ENCODE data around the gene KCNIP4. TPM values are rescaled to one million over a fixed set of nuclear protein-coding genes. Genes with fewer than 3 reads are reported as not detected.

Gene KCNIP4
- total and polyA plus RNA-seq, 9 of the 15 experiments (the other 6 are each of a cell fraction or from before 2014, with no cell fraction given), result 0.25 to 0.41 TPM; not detected in 7

GRCh38 chr4:21697583-21697982 lies 251.0 kb downstream of the KCNIP4 start:
- 2% methylated on average over 10 of the region's 10 CpGs for WGBS (ENCODE audit: insufficient coverage, low coverage, missing lambda C conversion rate)
- Histone ChIP-seq H3K9ac (ENCODE audit: insufficient read depth in 1 of 2, low read depth in 2 of 2, low read length in 2 of 2) (no peak overlapping the region), H3K4me3 (no peak overlapping the region), H3K36me3 (ENCODE audit: control insufficient read depth, insufficient read depth, low read length) (no peaks in the 10 kb centered on the region), H3K4me1 (replicated peaks in 1 of 2; ENCODE audit: control insufficient read depth in 2 of 2, insufficient read depth in 2 of 2, low read length in 2 of 2) (no peaks in the 10 kb centered on the region), H3K27ac (ENCODE audit: extremely low read depth, low read depth, low read length) (no peak overlapping the region), H4K20me1 (replicated peaks; ENCODE audit: control insufficient read depth, insufficient read depth, low read length) (no peaks in the 10 kb centered on the region), H3K9me1 (ENCODE audit: control insufficient read depth, insufficient read depth, low read length) (no peaks in the 10 kb centered on the region), H2AFZ (ENCODE audit: low read depth, low read length) (no peak overlapping the region), H3K79me2 (ENCODE audit: control insufficient read depth, insufficient read depth, low read length) (no peaks in the 10 kb centered on the region), H3K4me2 (ENCODE audit: insufficient read depth, low read length) (no peak overlapping the region), H3K27me3 (ENCODE audit: control insufficient read depth in 2 of 2, insufficient read depth in 2 of 2, low read length in 2 of 2) (no peaks in the 10 kb centered on the region), H3K9me3 (replicated peaks; ENCODE audit: control insufficient read depth, insufficient read depth, low read depth, low read length) (no peaks in the 10 kb centered on the region; the same call in 1 of the 2 replicates)
- POLR2A ChIA-PET, result no interaction called here
- CTCF ChIA-PET (ENCODE audit: low intra/inter-chr PET ratio), result interaction anchor here (0.5 kb wide), 1 partner anchor 797 kb away, joined by 4 read pairs; no protein-coding TSS in a partner anchor
- intact Hi-C loops (cut with micrococcal nuclease) (no loop called here), in situ Hi-C loops (cut with MboI) (no loop called here)
- BruUV-seq (replicated peaks), result no TSS peak
- FAIRE-seq (no peak), DNase-seq (ENCODE audit: extremely low read depth in 1 of 4, low spot score in 3 of 4) (no peak), ATAC-seq (no peak)
- TF ChIP-seq ZFP91 (CRISPR knock-in tag; IDR thresholded peaks at IDR 0.05) (no peak), KDM5B (IDR thresholded peaks at IDR 0.05; ENCODE audit: insufficient replicate concordance, low read depth, low read length) (no peak), HLTF (IDR thresholded peaks at IDR 0.05) (no peak), ZSCAN32 (CRISPR knock-in tag; IDR thresholded peaks at IDR 0.05) (no peak), ZNF224 (CRISPR knock-in tag; IDR thresholded peaks at IDR 0.05) (no peak), ZFP1 (CRISPR knock-in tag; IDR thresholded peaks at IDR 0.05) (no peak), TAF1 (IDR thresholded peaks at IDR 0.05; ENCODE audit: control insufficient read depth, extremely low read depth, insufficient read depth, low read length, severe bottlenecking) (no peak), ZNF311 (CRISPR knock-in tag; IDR thresholded peaks at IDR 0.05) (no peak), BRF2 (IDR thresholded peaks at IDR 0.05; ENCODE audit: borderline replicate concordance, insufficient read depth, insufficient read length) (no peak), ZNF785 (CRISPR knock-in tag; IDR thresholded peaks at IDR 0.05) (no peak), MTF1 (CRISPR knock-in tag; IDR thresholded peaks at IDR 0.05; ENCODE audit: borderline replicate concordance) (no peak), POLR3A (IDR thresholded peaks at IDR 0.05; ENCODE audit: borderline replicate concordance, extremely low read depth, insufficient read depth, insufficient read length) (no peak), ZNF586 (CRISPR knock-in tag; conservative IDR thresholded peaks at IDR 0.05) (no peak), SLC30A9 (CRISPR knock-in tag; IDR thresholded peaks at IDR 0.05) (no peak), MAFF (IDR thresholded peaks at IDR 0.05; ENCODE audit: low read length) (no peak), CEBPB (tag; IDR thresholded peaks at IDR 0.05) (no peak), WHSC1 (IDR thresholded peaks at IDR 0.05; ENCODE audit: low read length) (no peak), YBX1 (IDR thresholded peaks at IDR 0.05) (no peak)
